ENCODE results near the gene ZNF655. TPM values are rescaled to one million over a fixed set of nuclear protein-coding genes. Genes with fewer than 3 reads are reported as not detected.

Gene ZNF655
- total and polyA plus RNA-seq, 2 of the 8 experiments (the other 6 are each of a cell fraction or from before 2014, with no cell fraction given), result 27.1 to 37.8 TPM

DNA sequence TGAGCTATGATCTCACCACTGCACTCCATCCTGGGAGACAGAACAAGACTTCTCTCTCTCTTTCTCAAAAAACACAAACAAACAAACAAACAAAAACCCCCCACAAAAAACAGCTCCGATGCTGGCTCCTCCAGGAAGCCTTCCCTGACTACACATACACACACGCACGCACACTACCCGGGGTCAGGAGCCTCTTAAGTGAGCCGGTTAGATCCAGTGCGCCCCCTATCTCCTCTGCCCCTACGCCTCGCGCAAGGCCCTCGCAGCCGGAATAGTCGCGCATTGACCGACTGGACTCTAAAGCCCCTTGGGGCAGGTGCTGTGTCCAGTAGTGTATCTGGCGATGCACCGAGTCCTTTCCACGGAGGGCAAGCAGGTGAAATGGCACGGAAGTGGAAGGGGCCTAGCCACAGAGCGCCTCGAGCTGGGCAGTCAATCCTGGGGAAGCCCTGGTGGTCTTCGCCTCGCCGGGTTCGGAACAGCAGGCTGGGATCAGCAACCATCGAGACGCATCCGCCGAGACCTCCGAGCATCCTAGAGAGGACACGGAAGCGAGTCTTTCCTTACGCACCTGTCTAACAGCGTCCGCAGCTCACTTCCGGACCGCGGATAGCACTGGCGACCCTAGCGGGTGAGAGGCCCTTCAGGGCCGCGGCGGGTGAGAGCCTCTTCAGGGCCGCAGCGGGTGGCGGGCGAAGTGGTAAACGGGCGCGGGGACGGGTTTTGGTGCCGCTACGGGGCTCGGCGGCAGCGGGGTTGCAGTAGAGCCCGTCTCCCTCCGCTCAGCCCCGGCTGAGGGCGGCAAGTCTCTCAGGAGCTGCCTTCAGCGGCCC, 58.1 kb downstream of the ZNF655 start, which contains the start of gene ZSCAN25 (continued):
- TF ChIP-seq SIN3A (conservative IDR thresholded peaks at IDR 0.05 in 1 of 2, IDR thresholded peaks at IDR 0.05 in 1 of 2; ENCODE audit: low read depth in 1 of 2, low read length in 2 of 2) (peak in 1 of 2 experiments; percentile 93; a peak in 2 of 4 replicates), SRF (IDR thresholded peaks at IDR 0.05; ENCODE audit: low read depth, low read length) (no peak), NANOG (IDR thresholded peaks at IDR 0.05; ENCODE audit: insufficient read depth, low read depth, low read length, poor library complexity, severe bottlenecking) (no peak), KDM5A (IDR thresholded peaks at IDR 0.05; ENCODE audit: low read length) (peak; percentile 56; the same call in 1 of the 2 replicates), POLR2A (IDR thresholded peaks at IDR 0.05; ENCODE audit: control extremely low read depth in 1 of 2, low read depth in 2 of 2, low read length in 2 of 2) (peak; percentile 75 to 96), POU5F1 (IDR thresholded peaks at IDR 0.05; ENCODE audit: low read depth, low read length) (no peak), TAF1 (IDR thresholded peaks at IDR 0.05; ENCODE audit: low read depth, low read length) (peak; percentile 98), RBBP5 (IDR thresholded peaks at IDR 0.05; ENCODE audit: borderline replicate concordance, low read depth, low read length) (peak; percentile 82; the same call in 1 of the 2 replicates), JUN (IDR thresholded peaks at IDR 0.05; ENCODE audit: low read depth, low read length) (0 out of 2 replicates have a peak, but pooled peaks have one; percentile 5), SP1 (IDR thresholded peaks at IDR 0.05; ENCODE audit: low read depth, low read length) (peak; percentile 57; the same call in 1 of the 2 replicates), KDM1A (IDR thresholded peaks at IDR 0.05; ENCODE audit: borderline replicate concordance, low read length) (0 out of 2 replicates have a peak, but pooled peaks have one; percentile 47), ASH2L (IDR thresholded peaks at IDR 0.05; ENCODE audit: low read length) (peak; percentile 91)
- TF ChIP-seq, protein P1, sequence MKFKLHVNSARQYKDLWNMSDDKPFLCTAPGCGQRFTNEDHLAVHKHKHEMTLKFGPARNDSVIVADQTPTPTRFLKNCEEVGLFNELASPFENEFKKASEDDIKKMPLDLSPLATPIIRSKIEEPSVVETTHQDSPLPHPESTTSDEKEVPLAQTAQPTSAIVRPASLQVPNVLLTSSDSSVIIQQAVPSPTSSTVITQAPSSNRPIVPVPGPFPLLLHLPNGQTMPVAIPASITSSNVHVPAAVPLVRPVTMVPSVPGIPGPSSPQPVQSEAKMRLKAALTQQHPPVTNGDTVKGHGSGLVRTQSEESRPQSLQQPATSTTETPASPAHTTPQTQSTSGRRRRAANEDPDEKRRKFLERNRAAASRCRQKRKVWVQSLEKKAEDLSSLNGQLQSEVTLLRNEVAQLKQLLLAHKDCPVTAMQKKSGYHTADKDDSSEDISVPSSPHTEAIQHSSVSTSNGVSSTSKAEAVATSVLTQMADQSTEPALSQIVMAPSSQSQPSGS (IDR thresholded peaks at IDR 0.05; ENCODE audit: low read length), result 0 out of 2 replicates have a peak, but pooled peaks have one; percentile 38
- TF ChIP-seq, protein P2, sequence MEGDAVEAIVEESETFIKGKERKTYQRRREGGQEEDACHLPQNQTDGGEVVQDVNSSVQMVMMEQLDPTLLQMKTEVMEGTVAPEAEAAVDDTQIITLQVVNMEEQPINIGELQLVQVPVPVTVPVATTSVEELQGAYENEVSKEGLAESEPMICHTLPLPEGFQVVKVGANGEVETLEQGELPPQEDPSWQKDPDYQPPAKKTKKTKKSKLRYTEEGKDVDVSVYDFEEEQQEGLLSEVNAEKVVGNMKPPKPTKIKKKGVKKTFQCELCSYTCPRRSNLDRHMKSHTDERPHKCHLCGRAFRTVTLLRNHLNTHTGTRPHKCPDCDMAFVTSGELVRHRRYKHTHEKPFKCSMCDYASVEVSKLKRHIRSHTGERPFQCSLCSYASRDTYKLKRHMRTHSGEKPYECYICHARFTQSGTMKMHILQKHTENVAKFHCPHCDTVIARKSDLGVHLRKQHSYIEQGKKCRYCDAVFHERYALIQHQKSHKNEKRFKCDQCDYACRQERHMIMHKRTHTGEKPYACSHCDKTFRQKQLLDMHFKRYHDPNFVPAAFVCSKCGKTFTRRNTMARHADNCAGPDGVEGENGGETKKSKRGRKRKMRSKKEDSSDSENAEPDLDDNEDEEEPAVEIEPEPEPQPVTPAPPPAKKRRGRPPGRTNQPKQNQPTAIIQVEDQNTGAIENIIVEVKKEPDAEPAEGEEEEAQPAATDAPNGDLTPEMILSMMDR (IDR thresholded peaks at IDR 0.05; ENCODE audit: control extremely low read depth in 1 of 3, insufficient read depth in 1 of 3, low read depth in 1 of 3, low read length in 3 of 3), result peak; percentile 45 to 70 (median 62)

Data from H1 (cell line).